Muscle of arm (tissue), 12 donors: ENCODE data around the gene GRIK1. TPM values are rescaled to one million over a fixed set of nuclear protein-coding genes. Genes with fewer than 3 reads are reported as not detected.
A peak's percentile ranks its signal among the peaks of the same experiment; 100 is the strongest.

ENCODE experiments used
- DNase-seq: peaks from one replicate; pipeline ENCODE4 v3.0.0-alpha.2; 2013
- polyA plus RNA-seq, 12 donors: library from polyadenylated mRNA; unstranded; fragments of 120-200 nt; gene quantifications; one replicate each; pipeline ENCODE4 v1.2.1, GENCODE V29; 2013; ENCODE audit not compliant: insufficient read length in 12 of 12

Gene GRIK1
- polyA plus RNA-seq, 12 donors, result 0.34 to 10.0 (median 0.61) TPM; not detected in 2

DNA sequence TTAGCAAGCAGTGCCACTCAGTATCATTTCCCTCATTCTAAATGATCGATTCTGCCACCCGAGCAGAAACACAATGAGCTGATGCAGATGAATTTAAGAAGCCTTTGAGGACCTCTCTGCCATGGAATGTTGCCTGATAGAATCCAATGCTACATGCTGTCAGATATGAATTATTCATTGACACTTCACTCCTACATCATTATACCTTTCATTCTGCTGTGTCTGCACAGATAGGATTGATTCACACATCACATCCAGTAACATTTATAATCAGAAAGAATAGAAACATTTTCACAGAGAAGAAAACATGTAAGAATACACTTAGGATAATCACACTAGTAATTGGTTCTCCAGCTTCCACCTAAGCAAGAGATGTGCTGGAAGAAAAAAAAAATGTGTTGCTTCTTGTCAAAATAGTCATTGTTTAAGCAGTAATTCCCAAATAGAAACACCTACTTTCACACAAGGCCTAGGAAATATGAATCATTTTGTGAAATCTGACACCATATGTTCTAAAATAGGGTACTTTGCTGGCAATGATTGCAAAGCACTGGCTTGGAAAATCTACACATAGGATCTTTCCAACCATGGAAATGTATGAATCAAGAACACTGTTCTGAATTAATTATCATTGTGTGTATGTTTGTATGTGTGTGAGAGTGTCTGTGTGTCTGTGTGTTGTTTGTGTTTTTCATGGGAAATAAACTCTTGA lies 110.1 kb downstream of the GRIK1 start:
- no peak for DNase-seq

DNA sequence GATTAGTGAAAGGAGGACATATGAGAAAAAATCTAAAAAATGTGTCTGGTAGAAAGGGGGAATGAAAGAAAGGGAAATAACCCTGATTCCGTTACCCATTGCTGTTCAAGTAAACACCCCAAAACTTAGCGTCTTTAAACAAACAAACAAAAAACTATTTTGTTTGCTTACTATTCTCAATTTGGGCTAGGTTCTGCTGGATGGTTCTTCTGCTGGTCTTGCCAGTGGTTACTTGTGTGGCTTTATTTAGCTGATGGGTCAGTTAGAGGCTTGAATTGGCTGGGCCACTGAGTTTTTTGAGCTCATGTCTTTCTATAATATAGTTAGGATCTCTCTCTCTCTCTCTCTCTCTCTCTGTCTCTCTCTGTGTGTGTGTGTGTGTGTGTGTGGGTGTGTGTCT lies 112.1 kb downstream of the GRIK1 start:
- DNase-seq, result no peak

DNA sequence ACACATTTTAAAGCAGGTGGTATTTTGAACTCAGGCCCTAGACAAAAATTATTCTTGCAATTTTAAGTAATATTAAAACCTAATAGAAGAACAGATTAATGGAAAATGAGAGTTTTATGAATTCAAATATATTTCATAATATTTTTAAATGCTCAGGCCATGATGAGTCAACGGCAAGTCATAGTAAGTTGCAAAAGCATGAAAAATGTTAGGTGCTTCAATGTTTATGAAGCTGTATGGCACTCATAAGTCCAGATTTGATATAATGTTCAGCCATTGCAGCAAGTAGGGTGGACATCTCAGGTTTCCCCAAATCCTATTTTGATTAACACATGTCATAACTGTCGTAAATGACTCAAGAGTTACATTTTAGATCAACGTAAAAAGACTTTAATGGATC lies 112.6 kb downstream of the GRIK1 start:
- no peak for DNase-seq

DNA sequence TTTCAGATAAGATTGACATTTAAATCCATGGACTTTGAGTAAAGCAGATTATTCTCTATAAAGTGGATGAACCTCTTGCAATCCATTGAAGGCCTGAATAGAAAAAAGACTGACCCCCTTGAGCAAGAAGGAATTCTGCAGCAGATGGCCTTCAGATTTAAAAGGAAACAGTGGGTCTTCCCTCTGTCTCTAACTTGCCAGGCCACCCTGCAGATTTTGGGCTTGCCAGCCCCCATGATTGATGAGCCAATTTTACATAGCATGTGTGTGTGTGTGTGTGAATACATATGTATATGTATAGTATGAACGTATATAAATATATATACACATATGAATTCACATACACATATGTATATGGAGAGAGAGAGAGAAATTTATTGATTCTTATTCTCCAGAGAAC lies 113.4 kb downstream of the GRIK1 start:
- no peak for DNase-seq

DNA sequence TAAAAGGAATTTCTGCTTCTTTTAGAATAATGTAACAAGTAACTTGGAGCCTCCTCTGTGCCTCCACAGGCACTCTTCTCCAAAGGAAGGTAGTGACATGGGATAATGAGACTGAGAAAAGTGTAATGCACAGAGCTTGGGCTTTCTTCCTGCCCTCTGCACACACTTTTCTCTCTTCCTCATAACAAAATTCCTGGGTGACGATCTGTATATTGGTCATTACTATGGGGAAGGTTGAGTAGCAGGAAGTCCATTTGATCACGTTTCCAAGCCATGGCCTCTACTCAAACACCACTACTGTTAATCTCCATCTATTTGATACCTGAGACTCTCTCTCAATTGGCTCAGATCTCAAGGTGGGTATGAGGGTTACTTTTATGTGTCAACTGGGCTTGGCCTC lies 113.9 kb downstream of the GRIK1 start:
- DNase-seq, result no peak

DNA sequence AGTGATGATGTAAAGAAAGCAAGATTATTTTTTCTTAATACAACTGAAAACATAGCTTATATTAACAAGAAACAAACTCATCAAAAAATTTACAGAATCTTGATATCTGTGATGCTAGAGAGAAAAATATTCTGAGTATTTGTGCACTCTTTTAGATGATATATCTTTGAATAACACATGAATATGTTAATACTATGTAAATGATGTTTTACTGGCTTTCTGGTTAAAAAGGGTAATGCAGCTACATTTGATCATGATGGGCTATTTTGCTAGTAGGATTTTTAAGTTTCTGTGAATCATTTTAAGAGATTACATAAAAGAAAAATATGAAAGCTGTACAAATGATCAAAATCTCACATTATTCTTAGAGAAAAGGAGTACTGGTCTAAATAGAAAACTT lies 114.5 kb downstream of the GRIK1 start:
- DNase-seq, result no peak

DNA sequence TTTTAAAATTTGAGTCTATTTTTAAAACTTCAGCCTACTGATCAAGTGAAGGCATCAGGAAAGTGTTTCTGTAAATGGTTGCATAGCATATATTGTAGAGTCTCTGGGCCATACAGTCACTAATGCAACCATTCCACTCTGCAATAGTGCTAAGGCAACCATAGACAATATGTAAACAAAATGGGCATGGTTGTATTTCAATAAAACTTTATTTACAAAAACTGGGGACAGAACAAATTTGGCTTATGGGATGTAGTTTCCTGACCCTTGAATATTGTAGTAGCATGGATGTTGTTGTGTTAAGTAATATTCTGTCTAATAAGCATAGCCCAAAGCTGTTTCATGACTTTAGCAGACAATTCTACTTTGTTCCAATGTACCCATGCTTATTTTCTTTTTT lies 117.7 kb downstream of the GRIK1 start:
- DNase-seq, result no peak

DNA sequence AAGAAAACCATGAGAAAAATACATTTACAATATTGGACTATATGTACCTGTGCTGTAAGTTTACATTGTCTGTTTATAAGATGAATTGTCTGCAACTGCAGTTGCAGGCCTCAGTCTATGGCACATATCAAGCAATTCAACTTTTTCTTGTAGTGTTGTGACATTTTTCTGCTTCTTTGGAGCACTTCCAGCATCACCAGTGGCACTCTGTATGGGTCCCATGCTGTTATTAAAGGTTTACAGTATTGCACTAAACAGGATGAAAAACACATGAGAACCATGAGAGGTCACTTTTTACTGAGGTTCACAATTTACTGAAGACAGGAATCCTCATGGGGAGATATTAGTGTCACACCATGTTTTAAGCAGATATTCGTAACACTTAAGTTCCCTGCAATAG lies 118.6 kb downstream of the GRIK1 start:
- no peak for DNase-seq

DNA sequence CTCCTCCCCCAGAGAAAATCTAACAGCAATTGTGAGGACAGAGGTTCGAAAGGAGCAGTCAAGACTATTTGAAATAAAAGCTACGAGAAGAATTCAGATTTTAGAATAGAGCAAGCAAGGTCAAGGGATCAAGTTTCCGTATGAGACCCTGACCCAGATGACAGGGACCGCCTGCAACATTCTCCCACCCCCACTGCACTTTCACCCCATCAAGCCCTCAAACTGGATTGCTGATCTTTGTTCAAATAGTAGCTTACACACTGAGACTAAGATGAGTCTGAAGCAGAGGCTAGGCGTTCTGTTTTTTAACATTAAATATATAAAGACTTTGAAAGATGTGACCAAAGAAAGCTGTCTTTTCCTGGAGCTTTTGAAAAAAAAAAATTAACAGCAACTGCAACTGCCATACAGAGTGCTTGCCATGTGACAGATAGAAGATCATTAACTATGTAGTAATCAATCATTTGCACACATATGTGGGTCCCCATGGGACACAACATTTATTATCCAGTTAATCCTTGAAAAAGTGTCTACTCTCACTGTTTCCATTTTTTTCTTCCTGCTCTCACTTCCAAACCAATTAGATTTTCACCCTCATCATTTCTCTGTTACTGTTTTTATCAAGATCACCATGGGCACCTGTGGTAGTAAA lies 120.0 kb downstream of the GRIK1 start:
- no peak for DNase-seq

DNA sequence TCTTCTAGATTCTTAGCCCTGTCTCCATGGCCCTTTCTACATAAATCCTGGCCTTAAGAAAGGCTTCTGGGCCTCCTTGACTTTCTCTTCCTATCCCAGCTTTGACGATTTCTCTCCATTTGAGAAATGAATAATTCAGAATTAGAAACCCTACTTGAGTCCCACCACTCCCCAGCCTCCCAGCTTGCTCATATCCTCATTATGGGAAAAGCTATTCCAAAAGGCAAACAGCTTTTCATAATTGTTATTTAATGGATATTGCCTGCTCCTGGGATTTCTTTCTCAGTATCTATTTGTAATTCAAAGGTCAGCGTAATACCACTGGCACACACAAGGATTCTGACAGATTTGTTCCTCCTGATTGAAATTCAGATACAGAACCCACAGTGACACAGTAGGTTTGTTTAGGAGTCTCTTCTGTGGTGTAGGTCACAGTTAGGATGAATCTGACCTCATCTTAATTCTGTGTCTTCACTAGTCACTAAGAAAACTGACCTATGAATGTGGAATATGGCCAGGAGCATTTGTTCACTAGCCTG lies 121.3 kb downstream of the GRIK1 start:
- DNase-seq, result no peak

DNA sequence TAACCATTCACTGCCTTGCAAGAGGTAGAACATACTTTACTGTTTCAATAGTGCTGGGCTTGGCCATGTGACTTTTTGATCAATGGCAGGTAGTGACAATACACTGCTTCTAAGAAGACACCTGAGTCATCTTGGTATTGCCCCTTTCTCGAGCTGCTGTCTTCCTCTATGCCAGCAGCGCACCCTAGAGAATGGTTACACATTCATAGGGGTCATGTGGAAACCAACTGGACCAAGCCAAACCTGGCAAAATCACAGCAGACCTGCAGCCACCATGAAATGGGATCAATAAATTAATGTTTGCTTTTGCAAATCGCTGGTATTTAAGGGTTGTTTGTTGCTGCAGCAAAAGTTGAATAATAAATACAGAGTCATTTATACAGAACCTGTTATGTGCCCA lies 122.3 kb downstream of the GRIK1 start:
- no peak for DNase-seq

DNA sequence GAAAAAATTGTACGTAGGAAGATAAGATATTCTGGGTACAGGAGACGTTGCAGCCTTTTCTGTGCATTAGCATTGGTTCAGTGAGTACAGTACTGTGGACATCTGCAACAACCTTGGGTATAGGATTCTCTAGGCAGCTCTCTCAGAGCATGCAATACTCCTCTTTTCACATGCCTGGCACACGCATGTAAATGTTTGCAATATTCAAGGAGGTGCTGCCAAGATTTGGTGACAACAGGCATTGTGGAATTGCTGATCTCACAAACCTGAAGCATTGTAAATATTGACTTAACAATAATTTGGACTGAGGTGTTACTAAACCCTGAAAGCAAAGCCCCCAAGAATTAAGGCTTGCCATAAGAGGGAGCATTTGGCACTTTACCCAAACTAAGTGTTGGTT lies 126.8 kb downstream of the GRIK1 start:
- no peak for DNase-seq

DNA sequence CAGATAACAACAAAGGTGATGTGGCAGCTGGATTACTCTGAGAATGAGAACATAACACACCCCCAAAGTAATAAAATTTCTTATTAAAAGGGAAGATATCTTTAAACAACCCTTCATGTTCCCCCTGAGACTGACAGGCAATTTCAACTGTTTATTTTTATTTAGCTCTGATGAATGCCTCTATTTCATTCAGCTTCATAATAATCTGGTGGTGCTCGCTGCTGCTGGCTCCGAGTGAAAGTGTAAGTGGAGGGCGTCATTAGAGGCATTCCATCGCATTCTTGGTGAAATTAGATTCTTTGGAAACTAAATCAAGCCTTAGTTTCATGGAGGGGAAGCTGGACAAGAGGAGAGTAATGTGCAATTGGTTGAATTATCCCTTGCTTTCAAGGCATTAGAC lies 128.9 kb downstream of the GRIK1 start:
- no peak for DNase-seq

DNA sequence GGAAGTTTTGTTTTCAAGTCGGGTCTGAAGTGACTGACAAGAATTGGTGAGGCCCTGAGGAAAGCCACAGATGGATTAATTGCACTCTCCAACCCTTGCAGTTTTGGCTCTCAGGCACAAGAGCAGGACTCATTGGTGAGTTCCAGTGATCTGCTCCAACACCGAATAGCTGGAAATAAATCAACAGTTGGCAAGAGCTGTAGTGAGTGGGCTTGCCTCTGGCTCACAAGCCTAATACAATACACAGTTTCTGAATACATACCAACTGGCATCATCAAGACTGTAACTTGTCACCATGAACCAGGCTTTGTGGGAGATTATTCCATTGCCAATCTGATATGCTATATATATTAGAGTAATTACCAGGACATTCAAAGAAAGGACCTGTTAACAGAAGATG lies 131.6 kb downstream of the GRIK1 start:
- peak; percentile 9 for DNase-seq

DNA sequence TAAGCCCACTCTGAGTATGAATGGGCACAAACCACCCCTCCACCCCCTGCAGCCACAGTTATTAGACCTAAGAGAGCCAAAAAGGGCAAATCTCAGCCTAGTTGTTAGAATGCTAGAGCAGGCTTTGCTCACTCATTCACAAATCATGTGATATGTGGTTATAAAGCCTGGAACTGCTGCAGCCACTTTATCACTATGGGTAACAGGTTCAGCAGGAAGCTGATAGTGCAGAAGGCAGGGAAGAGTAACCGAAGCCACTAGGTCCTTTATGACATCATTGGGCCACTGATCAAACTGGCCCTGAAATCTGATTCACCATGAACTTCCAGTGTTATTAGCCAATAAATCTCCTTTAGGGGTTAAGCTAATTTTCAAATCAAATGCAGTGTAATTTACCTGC lies 134.7 kb downstream of the GRIK1 start:
- no peak for DNase-seq

DNA sequence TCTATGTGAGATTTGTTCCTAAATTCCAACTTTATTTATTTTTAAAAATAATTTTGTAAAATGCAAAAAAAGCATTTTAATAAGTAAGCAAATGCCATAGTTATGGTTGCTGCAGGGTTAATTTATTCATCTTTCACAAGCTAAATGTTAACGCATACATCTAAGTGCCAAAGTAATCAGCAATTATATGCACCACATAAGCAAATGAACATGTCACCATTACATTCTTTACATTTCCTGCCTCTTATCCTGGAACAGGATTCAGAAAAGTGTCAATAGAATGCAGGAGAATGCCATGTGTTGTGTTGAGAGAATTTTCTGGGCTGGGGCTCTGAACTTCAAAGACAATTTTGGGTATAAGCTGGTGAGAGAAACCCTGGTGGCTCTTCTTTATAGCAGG lies 136.6 kb downstream of the GRIK1 start:
- no peak for DNase-seq

DNA sequence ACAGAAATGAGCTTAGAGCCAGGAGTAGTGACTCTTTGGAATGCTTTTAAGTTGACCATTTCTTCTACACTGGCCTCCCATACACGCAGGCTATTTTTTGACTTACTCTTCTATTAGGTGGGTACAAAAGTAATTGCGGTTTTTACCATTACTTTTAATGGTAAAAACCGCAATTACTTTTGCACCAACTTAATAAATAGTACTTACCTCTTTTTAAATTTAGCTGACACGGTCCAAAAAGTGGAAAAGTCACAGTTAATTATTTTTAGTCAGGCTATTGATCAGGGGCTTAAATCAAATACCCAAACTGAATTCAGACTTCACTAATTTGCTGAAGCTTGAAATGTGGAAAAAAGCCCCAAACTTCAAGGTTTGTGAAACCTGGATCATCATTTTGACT lies 138.7 kb downstream of the GRIK1 start:
- no peak for DNase-seq

DNA sequence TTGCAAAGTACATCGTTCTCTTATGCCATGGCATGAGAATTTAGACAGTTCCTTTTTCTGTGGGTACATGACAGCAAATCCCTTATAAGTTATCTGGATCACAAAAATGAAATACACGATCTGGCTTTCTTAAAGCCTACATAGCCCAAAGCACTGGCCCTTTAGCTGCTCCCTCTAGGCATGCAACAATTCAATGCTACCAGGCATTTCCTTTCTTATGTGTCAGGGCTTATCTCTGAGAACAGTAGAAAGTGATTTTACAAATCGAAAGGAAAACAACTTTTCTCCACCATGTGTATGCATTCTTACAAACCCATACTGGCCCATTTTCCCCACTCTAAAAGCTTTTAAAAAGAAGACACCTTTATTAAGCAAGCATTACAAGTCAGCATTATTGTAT lies 139.7 kb downstream of the GRIK1 start:
- no peak for DNase-seq

DNA sequence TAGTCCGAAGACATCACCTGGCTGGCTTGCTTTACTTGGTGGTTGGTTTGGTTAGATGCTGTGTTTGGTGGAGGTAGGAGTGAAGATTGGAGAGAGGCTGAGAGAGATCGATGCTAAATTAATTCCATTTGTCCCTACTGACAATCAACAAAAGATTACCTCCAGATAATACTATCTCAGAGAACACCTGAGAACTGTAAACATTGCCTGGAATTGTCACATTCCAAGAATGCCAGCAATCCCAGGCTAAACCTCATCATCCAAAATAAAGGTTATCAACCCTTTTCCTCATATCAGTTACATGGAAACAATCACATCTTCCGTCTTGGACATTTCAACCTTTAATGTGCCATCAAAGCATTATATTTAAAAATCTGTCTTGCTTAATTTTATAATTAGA lies 141.0 kb downstream of the GRIK1 start:
- DNase-seq, result no peak

DNA sequence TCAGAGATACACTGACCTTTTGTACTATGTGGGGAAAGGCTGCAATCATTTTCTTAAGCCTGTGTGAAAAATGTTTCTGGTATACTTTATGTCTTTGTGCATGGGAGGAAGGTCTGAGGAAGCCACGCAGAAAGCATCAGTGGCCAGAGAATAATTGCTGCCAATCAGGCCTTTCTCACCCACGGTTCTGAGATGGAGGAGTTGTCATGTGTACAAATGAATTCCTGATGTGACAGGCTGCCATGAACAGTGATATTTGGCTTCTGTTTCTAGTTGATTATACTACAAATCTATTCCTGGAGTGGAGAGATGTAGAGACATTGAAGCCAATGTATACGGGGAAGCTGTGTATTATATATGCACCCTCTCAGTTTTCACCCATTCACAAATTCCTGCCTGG lies 142.6 kb downstream of the GRIK1 start:
- no peak for DNase-seq

DNA sequence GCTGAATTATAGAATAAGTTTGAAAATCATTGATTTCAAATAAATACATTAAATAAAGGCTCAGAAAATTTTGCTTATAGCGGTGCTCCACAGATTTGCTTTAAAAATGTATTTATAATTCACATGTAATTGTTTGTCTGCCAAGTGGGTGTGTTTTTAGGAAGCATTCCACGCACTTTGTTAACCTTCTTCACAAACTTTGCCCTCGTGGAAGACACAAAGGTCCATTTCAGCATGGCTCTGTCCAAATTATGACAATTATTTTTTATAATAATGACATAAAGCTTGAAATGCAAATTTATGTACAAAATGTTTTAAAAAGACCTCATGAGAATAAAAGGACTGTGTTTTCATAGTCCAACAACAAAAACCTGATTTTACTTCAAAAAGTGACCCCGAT lies 146.1 kb downstream of the GRIK1 start:
- no peak for DNase-seq

DNA sequence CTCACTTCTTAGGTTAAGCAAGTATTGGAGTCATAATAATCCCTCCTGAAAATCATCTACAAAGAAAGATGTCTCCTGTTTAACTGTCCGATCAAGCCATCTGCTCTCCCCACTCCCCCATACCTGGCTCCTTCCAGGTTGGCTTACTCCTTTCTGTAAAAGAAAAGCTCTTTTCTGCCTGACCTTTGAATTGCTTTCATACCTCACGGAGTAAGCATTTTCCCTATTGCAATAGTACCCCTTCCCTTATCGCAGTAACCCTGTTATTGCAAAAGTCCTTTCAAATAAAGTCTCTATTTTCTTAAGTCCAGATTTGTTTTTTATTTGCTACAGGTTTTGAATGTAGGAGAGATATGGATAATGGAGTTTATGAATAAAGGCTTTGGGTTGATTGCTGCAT lies 150.4 kb downstream of the GRIK1 start:
- DNase-seq, result no peak

DNA sequence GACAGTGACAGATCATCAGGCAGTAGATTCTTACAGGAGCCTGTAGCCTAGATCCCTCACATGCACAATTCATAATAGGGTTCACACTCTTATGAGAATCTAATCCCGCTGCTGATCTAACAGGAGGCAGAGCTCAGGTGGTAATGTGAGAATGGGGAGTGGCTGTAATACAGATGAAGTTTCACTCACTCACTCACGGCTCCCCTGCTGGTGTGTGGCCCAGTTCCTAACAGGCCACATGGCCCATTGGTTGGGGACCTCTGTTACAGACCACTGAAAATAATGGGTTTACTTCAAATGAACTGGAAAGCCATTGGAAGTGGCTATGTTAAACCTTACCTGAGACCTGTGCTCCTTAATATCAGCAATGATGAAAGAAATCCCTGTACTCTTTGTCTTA lies 151.0 kb downstream of the GRIK1 start:
- DNase-seq, result no peak
